Globus pallidus (tissue), 1 donor: ENCODE data around the gene KMT2B.

Experiments
- DNase-seq: peaks from one replicate; pipeline ENCODE4 v3.0.0-alpha.2; 2015; ENCODE audit warnings: low spot score

The KMT2B gene

DNA sequence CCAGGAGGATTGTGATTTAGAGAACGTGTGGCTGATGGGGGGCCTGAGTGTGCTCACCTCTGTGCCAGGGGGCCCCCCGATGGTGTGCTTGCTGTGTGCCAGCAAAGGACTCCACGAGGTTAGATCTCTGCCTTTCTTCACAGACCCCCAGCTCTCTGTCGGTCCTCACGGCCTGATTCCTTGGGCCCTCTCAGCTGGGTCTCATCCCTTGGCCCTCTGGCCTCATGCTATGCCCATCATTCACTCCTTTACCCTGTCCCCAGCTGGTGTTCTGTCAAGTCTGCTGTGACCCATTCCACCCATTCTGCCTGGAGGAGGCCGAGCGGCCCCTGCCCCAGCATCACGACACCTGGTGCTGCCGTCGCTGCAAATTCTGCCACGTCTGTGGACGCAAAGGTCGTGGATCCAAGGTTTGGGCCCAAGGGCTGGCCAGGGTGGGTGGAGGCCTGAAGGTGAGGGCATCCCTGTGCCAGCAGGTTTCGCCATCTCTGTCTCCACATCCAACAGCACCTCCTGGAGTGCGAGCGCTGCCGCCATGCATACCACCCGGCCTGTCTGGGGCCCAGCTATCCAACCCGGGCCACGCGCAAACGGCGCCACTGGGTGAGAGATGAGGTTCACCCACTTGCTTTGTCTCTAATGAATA lies 7.5 kb downstream of the KMT2B start:
- DNase-seq: no peak

DNA sequence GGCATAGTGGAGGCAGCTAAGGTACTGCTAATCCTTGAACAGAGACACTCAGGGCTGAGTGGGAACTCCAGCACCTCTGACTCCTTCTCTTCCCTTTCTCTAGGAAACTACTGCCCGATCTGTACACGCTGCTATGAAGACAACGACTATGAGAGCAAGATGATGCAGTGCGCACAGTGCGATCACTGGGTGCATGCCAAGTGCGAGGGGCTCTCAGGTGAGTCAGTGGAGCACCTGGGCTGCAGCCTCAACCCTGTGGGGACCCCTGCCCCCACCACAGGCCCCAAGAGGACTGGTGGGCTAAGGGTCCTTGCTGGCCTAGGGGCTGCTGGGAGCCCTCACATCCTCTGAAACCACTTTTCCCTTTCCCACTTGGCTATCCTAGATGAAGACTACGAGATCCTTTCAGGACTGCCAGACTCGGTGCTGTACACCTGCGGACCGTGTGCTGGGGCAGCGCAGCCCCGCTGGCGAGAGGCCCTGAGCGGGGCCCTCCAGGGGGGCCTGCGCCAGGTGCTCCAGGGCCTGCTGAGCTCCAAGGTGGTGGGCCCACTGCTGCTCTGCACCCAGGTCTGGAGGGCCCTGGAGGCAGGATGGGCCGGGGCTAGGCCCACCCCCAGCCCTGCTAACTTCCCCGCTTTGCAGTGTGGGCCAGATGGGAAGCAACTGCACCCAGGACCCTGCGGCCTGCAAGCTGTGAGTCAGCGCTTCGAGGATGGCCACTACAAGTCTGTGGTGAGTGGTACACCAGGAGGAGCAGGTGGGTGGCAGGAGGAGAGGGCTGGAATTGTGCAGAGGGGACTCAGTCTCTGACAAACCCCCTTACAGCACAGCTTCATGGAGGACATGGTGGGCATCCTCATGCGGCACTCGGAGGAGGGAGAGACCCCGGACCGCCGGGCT lies 9.5 kb downstream of the KMT2B start:
- no peak for DNase-seq

DNA sequence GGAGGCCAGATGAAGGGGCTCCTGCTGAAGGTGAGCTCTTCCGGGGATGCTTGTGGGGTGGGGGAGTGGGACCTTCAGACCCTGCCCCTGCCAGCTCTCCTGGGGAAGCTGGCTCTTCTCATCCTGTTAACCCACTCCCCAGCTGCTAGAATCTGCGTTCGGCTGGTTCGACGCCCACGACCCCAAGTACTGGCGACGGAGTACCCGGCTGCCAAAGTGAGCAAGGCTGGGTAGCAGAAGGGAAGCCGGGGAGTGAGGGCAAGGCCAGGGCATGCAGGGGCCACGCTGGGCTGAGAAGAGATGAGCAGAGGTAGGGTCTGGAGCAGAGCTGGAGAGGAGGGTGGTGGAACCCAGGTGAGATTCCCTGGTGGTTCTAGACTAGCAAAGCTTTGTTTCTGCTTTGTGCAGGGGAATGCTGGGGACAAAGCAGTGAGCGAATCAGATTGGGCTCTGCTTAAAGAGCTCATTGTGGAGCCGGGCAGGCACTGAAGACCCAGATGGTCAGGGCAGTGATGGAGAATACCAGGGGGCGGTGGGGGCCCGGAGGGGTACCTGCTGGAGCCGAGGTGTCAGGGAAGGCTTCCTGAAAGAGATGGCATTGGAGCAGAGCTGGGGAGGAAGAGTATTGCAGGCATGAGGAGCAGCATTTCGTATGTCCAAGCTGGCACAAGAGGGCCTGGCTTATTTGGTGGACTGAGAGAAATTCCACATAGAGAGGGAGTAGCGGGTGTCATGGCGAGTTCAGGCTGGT lies 10.3 kb downstream of the KMT2B start:
- DNase-seq: no peak

DNA sequence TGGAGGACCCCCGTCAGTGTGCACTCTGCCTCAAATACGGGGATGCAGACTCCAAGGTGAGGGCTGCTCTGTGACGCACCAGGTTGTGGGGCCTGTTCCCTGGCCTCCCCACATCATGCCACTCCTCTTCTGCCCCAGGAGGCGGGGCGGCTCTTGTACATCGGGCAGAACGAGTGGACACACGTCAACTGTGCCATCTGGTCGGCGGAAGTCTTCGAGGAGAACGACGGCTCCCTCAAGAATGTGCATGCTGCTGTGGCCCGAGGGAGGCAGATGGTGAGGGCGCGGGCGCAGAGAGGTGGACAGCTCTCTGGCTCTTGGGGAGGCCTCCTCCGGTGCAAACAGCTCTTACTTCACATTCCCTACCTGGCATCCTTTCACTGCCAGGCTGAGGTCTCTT lies 11.2 kb downstream of the KMT2B start:
- no peak for DNase-seq

DNA sequence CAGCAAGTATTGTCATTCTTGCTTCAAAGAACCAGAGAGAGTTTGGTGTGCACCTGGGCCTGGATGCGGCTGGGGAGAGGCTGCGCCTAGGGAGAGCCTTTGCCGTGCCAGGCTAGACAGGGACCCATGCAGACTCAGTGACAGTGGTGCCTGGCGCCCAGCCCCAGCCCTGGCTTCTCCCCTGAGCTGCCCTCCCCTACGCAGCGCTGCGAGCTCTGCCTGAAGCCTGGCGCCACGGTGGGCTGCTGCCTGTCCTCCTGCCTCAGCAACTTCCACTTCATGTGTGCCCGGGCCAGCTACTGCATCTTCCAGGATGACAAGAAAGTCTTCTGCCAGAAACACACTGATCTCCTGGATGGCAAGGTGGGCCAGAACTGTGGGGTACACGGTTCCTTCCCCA lies 12.0 kb downstream of the KMT2B start:
- no peak for DNase-seq

DNA sequence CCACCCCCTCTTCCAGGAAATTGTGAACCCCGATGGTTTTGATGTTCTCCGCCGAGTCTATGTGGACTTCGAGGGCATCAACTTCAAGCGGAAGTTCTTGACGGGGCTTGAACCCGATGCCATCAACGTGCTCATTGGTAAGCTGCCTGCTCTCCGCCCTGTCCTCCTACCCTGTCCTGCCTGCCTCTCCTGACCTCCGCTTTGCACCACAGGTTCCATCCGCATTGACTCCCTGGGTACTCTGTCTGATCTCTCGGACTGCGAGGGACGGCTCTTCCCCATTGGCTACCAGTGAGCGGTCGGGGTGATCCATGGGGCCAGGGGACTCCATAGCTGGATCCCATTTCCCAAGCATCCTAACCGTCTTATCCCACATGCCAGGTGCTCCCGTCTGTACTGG lies 12.5 kb downstream of the KMT2B start:
- no peak for DNase-seq

DNA sequence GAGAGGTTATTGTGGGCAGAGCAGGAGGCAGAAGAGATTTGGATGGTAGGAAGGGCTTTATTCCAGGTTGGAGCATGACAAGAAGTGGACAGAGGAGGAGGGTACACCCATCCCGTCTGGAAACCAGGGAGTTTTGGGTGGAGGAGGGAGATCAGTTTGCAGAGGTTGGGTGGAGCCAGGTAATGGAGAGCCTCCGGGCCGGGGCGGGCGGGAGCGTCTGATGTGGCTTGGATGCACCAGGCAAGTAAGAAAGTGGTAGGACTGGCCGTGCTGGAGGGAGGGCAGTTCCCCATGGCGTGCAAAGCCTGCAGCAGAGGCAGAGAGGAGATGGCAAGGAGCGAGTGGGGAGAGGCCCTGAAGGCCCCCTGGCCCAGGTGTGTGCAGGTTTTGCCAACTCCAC lies 13.6 kb downstream of the KMT2B start:
- DNase-seq: no peak

DNA sequence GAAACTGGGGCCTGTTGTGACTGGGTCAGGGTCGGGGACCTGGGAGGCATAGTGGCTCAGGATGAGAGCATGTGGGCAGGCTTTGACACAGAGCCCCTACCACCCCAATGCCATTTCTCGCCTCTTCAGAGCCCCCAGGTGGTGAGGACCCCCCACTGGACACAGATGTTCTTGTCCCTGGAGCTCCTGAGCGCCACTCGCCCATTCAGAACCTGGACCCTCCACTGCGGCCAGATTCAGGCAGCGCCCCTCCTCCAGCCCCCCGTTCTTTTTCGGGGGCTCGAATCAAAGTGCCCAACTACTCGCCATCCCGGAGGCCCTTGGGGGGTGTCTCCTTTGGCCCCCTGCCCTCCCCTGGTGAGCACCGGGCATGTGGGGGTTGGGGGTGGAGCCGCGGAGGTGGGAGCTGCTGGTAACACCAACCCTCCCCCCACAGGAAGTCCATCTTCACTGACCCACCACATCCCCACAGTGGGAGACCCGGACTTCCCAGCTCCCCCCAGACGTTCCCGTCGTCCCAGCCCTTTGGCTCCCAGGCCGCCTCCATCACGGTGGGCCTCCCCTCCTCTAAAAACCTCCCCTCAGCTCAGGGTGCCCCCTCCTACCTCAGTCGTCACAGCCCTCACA lies 14.1 kb downstream of the KMT2B start:
- DNase-seq: no peak

DNA sequence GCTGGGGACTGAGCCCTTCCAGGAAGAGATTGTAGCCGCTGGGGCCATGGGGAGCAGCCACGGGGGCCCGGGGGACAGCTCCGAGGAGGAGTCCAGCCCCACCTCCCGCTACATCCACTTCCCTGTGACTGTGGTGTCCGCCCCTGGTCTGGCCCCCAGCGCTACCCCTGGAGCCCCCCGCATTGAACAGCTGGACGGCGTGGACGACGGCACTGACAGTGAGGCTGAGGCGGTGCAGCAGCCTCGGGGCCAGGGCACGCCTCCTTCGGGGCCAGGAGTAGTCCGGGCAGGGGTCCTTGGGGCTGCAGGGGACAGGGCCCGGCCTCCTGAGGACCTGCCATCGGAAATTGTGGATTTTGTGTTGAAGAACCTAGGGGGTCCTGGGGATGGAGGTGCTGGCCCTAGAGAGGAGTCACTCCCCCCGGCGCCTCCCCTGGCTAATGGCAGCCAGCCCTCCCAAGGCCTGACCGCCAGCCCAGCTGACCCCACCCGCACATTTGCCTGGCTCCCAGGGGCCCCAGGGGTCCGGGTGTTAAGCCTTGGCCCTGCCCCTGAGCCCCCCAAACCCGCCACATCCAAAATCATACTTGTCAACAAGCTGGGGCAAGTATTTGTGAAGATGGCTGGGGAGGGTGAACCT lies 14.9 kb downstream of the KMT2B start:
- DNase-seq: no peak

DNA sequence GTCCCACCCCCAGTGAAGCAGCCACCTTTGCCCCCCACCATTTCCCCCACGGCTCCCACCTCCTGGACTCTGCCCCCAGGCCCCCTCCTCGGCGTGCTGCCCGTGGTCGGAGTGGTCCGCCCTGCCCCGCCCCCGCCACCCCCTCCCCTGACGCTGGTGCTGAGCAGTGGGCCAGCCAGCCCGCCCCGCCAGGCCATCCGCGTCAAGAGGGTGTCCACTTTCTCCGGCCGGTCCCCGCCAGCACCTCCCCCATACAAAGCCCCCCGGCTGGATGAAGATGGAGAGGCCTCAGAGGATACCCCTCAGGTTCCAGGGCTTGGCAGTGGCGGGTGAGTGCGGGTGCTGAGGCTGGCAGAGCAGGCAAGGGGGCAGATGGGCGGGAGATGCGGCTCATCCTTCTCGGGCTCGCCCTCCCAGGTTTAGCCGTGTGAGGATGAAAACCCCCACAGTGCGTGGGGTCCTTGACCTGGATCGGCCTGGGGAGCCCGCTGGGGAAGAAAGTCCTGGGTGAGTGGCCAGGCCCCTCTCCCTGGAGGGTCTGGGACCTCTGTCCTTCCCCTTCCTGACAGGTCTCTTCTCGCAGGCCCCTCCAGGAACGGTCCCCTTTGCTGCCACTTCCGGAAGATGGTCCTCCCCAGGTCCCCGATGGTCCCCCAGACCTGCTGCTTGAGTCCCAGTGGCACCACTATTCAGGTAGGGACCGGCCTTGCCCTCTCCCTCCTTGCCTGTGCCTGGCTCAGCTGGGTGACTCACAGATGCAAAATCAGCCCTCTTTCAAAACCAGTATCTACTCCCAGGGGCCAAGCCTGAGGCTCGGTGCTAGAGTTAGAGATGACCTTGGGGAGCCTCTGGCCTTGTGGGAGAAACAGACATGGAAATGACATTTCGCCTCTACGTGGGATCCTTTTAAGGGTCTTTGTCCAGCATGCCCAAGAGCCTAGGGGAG lies 15.7 kb downstream of the KMT2B start:
- DNase-seq: no peak

DNA sequence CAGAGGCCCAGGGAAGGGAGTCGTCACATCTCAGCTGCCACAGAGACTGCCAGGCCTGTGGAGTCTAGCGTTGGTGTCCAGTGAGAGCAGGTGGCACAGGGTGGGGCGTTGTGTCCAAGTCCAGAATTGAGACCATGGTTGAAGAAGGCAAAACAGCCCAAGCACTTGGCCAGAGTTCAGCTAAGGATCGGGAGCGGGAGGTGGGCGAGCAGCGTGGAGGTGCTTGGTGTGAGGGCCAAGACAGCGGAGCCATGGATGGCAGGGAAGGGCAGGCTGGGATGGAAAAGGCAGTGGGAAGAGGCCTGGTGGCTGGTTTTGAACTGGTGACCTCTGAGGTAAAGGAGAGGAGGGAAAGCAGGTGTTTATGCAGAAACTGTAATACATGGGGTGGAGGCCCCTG lies 16.5 kb downstream of the KMT2B start:
- no peak for DNase-seq

DNA sequence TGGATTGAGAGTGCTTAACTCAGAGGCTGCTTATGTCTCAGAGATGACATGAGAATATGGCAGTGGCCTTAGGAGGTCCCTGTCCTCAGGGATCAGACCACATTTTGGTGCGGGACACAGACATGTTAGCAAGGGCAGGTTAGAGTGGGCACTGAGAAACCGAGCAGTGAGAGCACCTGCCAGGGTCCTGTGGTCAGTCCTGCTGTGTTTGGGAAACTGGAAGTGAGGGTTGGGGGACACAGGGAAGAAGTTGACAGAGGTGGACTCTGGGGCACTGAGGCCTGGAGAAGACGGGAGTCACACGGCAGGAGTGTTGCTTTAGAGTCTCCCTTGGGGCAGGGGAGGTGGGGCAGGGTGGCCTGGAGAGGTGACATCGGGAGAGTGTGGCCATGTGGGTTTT lies 17.1 kb downstream of the KMT2B start:
- no peak for DNase-seq

DNA sequence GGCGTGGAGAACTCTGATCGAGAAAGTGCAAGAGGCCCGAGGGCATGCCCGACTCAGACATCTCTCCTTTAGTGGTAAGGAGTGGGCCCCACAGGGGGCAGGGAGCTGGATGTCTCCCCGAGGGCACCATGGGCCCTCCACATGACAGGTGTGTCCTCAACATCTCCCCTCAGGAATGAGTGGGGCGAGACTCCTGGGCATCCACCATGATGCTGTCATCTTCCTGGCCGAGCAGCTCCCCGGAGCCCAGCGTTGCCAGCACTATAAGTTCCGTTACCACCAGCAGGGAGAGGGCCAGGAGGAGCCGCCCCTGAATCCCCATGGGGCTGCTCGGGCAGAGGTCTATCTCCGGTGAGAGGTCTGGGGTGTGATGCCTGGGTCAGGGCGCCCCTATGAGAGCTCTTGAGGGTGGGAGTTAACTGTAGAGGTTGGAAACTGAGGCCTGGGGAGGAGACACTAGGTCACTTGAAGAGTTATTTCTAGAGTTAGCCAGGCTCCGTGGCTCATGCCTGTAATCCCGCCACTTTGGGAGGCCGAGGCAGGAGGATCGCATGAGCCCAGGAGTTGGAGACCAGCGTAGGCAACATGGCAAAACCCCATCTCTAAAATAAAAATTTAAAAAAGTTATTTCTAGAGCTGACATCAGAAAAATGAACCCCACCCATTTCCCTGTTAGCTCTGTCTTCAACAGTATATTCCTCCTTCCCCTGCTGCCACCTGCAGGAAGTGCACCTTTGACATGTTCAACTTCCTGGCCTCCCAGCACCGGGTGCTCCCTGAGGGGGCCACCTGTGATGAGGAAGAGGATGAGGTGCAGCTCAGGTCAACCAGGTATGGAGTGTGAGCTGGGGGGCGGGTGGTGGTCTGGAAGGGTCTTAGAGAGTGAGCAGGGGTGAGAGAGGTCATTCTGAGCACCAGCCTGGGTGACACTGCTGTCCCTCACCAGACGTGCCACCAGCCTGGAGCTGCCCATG lies 19.4 kb downstream of the KMT2B start:
- DNase-seq: no peak

DNA sequence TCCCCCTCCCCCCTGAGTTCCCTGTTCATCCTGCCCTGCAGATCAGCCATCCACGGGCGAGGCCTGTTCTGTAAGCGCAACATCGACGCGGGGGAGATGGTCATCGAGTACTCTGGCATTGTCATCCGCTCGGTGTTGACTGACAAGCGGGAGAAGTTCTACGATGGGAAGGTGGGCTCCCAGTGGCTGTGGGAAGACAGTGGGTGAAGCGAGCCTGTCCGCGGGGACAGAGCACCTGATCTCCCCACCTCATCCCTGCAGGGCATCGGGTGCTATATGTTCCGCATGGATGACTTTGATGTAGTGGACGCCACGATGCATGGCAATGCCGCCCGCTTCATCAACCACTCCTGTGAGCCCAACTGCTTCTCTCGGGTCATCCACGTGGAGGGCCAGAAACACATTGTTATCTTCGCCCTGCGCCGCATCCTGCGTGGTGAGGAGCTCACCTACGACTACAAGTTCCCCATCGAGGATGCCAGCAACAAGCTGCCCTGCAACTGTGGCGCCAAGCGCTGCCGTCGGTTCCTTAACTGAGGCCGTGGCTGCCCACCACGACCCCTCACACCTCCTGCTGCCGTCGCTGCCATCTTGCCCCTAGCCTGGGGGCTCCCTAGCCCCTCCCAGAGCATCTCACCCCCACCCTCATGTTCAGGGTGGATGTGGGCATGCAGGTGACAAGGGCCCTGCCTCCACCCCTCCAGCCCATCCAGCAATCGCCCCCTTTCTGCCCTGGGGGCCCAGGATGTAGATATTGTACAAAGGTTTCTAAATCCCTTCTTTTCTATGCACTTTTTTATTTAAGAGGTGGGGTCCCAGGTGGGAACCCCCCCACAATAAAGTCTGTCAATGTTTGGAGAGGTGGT lies 20.5 kb downstream of the KMT2B start:
- DNase-seq: no peak

DNA sequence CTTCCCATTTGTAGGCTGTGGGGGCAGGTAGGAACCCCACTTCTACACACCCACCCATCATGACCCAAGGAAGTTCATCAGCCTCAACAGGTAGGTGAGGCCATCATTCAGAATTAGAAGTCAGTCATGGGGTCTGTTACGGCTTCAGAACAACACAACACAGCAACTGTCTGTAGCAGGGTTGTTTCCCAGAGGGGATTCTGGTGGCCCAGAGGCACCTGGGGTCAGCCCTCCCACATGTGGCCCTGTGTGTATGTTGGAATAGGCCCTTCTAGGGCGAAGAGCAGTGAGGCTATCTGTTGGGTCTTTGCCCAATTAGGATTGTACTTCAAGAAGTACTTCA lies 21.1 kb downstream of the KMT2B start:
- no peak for DNase-seq

DNA sequence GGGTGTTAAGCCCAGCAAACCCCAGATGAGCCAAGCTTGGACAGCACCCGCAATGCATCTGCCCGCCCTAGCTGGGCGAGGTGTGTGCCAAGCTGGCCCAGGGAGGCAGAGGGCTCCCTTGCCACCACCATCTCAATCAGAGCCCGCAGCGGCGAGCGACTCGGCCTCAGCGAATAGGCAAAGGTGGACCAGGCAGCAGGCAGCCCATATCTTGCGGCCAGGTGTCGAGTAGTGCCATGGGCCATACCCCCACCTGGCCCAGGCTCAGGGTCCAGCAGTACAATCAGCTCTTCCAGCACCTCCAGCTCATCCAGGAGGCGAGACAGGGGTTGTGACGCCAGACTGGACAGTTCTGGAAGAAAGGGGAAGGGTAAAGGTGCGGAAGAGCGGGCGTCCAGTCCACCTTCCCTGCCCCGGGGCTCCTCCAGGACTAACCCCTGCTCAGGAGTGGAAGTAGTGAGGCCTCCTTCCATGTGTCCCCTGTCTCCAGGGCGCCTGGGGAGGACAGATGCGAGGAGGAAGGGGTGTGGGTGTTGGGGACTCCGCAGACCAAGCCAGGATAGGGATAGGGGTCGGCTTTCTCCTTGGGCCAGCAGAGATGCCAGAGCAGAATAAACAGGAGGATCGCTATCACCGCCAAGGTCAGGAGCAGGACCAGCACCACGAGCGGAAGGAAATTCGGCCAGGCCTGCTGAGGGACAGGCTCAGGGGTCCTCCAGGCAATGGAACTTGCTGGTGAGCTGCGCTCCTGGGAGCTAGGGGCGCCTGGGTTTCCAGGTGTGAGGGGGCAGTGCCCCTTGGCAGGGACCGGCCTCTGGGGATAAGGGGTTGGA lies 21.7 kb downstream of the KMT2B start:
- no peak for DNase-seq

DNA sequence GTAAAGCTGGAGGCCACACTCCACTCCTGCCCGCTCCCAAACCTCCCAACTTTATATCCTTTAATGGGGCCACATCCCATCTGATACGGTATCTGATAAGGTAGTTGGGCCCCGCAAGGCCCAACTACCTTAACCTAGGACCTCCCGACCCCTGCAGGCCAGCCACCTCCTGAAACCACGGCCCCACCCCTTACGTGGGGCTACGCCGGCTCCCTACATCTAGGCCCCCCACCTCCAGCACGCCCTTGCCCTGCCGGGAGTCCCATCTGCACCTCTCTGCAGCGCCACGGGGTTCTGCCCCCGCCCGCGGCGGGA lies 22.3 kb downstream of the KMT2B start:
- DNase-seq: no peak
